Tibial nerve (tissue), 3 donors: ENCODE data around the gene THBS2.

Source experiments
- CTCF ChIP-seq, 5 experiments: fragments of 200-600 bp in 3 of 5; fragments of 450-650 bp in 2 of 5; sonication (generic) in 3 of 5; IDR thresholded peaks; one replicate each; pipeline ENCODE4 v1.5.1; 2016 to 2019; ENCODE audit warnings: antibody characterized with exemption in 5 of 5, mild to moderate bottlenecking in 3 of 5, moderate library complexity in 2 of 5
- POLR2A ChIP-seq, 2 donors: fragments of 450-650 bp; IDR thresholded peaks; one replicate each; pipeline ENCODE4 v1.6.1; 2017; ENCODE audit warnings: antibody characterized with exemption in 2 of 2, mild to moderate bottlenecking in 2 of 2, moderate library complexity in 2 of 2

DNA sequence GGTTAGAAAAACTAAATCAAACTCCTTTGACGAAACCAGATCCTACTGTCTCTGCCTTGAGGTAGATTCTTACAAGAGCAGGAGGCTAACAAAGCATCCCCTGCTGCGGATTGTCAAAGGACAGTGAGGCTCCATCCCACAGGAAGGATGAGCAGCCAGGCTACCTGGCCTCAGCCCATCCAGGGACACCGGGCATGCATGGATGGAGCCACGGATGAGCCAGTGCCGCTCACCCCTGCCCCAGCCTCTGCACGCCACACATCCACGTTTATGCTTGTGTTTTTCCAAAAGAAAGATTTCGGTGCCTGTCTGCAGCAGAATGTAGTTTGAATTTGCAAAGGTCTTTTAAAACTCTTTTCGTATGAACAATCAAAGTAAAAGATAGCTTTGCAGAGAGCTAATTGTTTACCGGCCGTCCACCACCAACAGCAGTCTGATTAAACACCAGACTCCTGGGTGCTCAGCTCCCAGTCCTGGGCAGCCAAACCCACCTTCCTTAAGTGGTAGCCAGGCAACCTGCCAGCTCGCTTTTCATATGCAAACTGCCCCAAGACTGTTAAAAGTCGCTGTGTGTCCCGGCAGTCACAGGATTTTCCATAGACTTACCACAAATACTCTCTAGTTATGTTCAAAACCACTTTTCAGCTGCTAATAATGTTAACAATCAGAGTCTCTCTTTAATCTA, 999 bp downstream of the THBS2 start:
- TF ChIP-seq POLR2A (IDR thresholded peaks at IDR 0.05) (no peak), CTCF (IDR thresholded peaks at IDR 0.05) (no peak)
